ELR (cell line): ENCODE data around the gene TMEM178B.

Source experiments
- DNase-seq: peaks from one replicate; pipeline ENCODE4 v3.0.0-alpha.2; 2015; ENCODE audit warnings: low read depth

TMEM178B gene

DNA sequence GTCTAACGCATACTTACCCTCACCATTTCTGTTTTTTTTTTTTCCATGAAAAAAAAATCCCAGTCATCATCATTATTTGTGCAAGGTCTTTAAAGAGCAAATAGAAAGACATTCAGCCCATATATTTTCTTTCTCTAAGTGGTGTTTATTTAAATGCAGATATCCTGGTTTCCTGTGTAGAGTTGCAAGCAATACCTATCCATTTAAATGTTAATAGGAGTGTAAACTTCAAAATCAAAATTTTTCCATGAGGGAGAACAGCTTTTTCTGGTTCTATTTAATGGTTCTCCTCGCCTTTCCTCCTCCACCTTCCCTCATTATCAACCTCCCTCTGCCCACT lies 357.2 kb downstream of the TMEM178B start:
- no peak for DNase-seq

DNA sequence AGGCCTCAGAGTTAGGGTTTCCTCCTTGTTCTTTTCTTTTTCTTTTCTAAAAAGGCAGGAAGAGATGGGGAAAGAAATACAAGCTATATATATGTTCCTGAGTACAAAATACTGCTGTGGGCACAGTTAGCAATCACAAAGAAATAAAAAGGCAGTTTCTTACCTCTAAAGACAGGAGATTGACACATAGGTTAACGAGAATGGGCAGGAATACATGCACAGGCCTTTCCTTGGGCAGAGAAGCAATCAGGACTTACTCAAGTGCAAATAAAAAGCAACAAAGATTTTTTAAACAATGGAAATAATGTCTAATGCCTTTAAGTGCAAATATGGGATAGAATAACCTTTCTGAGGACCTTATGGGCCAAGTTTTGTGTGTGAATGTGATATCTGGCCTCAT lies 357.8 kb downstream of the TMEM178B start:
- no peak for DNase-seq

DNA sequence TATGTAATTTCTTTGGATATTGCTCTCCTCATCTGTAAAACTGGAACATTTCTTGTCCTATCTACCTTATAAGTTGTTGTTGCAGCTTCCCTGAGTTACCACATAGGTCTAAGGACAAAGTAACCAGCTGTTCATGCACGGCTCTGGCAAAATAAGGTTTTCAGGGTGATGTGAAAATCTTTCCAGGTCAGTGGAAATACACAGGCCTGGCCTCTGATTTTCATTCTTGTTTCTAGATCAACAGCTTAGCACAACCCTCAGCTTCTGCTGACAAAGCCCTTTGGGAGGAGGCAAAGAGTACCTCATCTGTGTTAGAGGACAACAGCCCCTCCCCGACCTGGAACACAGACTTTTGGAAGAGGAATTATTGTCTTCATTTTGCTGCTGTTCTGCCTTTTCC lies 359.8 kb downstream of the TMEM178B start:
- DNase-seq: no peak

GRCh38 chr7:141436139-141436538 lies 362.3 kb downstream of the TMEM178B start:
- no peak for DNase-seq

DNA sequence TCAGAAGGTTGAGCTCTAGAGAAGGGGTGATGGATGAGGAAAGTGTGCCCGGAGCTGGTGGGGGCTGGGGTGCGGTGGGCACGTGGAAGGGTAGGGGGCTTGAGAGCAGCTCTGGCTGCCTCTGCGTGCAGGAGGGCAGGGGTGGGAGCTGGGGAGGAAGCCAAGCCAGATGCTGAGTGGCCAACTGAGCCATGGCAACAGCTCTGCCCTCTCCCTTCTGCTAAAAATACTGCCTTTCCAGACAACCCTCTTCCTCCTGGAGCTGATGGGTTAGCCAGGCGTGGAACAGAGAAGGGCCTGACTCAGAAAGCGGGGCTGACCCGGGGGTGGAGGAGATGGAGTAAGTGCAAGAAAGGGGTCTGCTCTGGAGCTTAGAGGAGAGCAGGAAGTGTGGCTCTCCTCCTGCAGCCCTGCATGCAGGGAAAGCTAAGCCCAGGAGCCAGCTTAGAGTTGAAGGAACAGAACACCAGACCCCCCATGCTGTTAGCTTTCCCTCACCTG lies 362.8 kb downstream of the TMEM178B start:
- no peak for DNase-seq

DNA sequence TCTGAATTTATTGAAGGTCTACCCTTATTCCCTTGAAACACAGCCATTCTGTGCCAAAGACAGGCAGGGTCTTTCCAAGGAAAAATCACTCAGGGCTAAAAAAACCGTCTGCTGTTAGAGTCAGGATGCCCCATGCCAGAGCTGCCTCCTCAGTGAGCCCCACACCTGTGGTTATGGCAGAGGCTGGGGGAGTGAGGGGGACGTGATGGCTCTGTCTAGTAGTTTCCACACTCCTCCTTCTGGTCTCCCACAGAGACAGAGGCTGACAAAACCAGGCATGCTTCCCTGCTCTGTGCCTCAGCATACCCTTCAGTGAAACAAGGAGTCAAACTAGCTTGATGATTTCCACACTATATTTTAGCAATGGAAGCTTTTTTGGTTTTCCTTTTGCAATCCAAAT lies 365.3 kb downstream of the TMEM178B start:
- DNase-seq: no peak

DNA sequence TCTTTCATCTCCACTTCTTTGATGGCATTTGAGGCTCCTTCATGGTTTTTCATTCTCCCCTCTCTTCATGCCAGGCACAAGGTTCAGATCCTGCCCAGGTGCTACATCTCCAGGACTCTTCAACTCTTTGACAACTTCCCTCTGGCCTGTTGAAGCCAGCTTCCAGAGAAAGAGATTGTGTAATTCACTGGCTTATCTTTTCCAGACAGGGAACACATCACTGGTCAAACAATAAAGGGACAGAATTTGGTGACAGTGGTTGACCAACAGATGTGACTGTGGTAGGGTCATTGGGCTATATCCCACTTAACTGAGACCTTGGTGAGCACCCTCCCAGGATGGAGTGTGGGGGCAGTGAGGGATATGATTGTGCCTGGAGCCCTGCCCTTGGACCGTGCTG lies 365.9 kb downstream of the TMEM178B start:
- DNase-seq: no peak

DNA sequence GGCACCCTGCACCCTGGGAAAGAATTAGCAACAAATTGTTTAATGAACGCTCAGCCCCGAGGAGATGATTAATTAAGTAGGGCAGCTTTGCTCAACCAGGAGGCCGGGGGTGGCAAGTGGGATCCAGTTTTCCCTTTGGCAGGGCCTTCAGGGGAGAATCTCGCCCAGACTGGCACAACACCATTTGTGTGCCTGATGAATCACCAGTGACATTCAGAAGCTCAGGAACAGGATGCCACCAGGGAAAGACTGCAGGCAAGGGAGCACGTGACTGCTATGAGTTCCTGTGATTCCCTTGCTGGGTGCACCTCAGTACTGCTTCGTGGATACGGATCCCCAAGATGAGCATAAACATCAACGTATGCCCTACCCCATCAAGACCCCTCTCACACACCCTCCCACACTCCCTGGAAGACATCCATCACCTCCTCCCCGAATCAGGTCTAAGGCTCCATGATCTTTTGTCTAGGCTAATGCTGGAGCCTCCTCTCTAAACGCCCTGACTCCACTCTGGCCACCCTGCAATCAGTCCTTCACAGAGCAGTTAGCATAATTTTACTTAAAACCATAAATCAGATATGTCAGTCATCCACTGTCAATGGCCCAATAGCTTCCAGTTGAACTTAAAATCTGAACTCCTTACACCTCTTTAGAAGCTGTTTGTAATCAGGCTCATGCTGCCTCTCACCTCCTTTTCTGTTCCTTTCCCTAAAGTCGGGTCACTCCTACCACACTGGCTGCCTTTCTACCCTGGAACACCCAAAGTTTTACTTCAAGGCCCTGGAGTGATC lies 368.2 kb downstream of the TMEM178B start:
- no peak for DNase-seq

- DNase-seq: no peak
Observed at GRCh38 chr7:141442781-141443180, 368.9 kb downstream of the TMEM178B start.

- no peak for DNase-seq
Observed at GRCh38 chr7:141444961-141445360, 371.1 kb downstream of the TMEM178B start.

DNA sequence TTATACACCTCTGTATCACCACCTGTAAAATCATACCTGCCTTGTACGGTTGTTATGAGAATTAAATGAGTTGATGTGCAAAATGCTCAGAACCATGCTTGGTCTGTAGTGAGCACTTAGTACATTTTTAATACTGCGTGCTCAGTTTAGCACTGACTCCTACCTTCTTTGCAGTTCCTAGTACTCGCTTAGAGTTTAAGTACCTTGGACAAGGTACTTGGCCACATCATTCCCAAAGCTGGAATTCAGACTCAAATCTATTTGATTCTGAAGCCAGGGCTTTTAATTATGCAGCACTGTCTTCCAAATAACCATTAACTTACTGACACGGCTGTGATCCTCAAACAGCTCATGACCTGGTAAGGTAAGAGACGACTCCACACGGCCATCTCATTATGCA lies 377.4 kb downstream of the TMEM178B start:
- DNase-seq: no peak

DNA sequence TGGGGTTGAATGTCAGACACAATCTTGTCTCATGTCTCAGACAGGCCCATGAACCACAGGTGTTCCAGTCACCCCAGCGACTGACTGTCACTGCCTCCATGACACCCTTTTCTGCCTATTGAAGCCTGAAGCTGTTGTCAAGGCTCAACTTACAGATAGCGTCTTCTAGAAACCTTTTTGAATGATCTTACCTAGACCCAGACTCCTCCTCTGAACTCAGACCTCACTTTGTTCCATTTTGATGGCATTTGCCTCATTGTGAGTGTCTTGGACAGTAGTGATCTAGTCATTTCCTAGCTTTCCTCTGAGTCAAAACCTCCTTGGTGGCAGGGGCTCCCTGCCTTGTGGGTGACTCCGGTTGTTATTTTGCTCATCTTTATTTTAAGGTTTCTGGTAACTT lies 379.0 kb downstream of the TMEM178B start:
- DNase-seq: no peak

DNA sequence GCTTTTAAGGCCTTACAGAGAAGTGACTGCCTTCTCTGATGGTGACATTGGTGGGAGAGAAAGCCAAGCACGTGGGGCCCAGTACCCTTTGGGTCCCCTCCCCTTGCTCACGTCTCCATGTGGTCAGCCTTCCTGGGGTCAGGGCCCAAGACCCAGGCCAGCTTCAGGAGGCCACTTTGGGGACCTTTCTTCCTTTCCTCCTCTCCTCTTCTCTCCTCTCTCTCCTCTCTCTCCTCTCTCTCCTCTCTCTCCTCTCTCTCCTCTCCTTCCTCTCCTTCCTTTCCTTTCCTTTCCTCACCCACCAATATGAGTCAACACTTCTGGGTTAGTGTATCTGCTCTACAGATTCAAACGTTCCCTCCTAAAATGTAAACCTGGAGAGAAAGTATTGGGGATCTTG lies 380.5 kb downstream of the TMEM178B start:
- no peak for DNase-seq

DNA sequence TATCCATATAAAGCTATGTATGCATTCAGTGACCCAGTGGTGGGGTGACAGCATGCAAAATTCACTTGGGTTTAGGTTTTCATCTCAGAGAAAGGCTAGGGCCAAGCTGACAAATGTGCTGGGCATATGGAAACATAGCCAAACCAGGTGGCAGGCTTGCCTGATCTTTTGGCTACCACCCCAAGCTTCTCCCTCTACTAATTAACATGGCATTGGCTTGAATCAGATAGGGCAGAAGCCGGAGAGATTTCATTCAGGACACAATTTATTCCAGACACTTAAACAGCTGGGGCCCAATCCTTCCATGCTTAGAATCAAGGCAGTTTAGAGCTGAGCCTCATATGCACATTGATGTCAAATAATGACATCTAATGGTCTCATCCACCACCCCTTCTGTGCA lies 381.9 kb downstream of the TMEM178B start:
- no peak for DNase-seq

GRCh38 chr7:141456298-141456697 lies 382.4 kb downstream of the TMEM178B start:
- no peak for DNase-seq

DNA sequence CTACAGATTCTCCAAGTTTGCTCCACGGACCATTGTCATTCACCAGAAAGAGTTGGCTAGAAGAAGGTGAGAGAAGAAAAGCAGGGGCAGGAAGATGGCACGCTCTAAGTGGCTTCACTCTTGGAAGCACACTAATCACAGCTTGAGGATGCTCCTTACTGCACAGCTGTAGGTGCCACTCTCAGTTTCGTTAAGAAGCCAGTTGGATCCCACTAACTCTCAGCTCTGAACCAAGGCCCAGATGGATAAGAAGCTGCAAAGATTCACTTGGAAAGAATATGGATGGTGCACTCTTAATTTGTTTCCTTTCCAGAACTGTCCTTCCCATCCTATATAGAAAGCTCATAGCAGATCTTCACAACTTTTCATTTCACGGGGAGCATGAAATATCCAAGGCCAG lies 382.8 kb downstream of the TMEM178B start:
- no peak for DNase-seq

- DNase-seq: no peak
Observed at GRCh38 chr7:141460781-141461715, 387.2 kb downstream of the TMEM178B start.

- DNase-seq: no peak
Observed at GRCh38 chr7:141461924-141462323, 388.1 kb downstream of the TMEM178B start.

DNA sequence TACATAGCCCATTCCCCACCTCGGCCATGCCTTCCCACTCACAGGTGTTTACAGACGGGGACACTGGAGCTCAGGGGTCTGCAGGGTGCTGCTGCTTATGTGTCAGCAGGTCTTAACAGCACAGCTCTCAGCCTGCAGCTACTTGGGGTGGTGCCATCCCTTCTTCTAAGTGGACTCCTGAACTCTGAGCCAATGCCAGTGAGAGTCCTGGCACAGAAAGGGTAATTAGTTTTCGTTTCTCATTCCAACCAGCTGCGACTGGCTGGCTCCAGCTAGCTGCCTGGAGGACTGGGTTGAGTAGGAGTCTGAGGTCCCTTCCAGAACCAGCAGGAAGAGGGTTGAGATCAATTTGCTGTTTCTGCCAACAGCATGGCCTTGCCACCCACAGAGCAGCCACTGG lies 389.1 kb downstream of the TMEM178B start:
- no peak for DNase-seq

DNA sequence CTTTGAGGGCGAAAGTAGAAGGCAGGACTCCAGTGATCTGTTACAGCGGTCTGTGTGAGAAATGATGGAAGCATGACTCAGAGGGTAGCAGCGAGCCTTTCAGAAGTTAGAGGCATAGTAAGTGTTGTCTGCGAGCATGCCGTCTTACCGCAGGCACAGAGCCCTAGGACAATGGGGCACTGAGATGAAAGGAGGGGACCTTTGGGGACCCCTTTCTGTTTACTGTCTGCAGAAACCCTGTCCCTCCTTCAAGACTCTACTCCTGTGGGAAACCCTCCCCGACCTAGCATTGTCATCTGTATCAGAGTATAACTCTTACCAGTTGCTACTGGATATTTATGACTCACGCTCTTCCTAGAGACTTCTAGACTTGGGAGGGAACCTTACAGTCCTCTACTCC lies 390.1 kb downstream of the TMEM178B start:
- peak; percentile 43 for DNase-seq

DNA sequence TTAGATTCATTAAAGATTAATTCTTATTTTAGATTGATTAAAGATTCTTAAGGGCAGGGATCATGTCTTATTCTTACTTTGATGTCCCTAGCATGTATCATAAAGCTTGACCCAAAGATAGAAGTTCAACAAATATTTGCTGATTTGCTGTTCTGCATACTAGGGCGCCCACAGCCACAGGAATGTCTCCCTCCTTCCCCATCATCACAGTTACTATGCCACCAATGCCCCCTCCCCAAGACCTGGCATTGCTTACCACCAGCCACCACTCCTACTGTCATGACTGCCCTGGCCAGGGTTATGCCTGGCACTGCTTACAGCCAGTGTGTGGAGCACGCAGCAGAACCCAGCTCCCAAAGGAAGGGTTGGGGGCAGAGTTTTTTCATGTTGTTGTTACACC lies 390.7 kb downstream of the TMEM178B start:
- DNase-seq: no peak

- no peak for DNase-seq
Observed at GRCh38 chr7:141466151-141466904, 392.5 kb downstream of the TMEM178B start.
